ENCODE data around the gene GOLGA6L7.
"Not testable (repeated sequence)": the region's sequence is repeated elsewhere in the genome, so short reads cannot be mapped to it uniquely, and the experiment has no call there.

Gene GOLGA6L7

DNA sequence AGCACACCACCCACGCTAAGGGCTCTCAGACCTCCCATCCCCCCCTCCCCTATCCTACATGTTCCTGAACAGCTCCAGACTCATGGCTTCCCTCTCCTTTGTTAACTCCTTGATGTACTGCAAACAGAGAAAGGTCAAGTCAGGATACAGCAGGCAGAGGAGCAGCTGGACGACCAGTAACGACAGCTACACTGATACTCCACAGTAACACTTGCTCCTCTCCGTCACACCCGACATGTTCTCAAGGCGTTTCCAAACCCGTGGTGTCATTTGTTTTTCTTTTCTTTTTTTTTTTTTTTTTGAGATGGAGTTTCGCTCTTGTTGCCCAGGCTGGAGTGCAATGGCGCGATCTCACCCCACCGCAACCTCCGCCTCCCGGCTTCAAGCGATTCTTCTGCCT, 4.3 kb downstream of the GOLGA6L7 start:
- DNase-seq = not testable (repeated sequence)

DNA sequence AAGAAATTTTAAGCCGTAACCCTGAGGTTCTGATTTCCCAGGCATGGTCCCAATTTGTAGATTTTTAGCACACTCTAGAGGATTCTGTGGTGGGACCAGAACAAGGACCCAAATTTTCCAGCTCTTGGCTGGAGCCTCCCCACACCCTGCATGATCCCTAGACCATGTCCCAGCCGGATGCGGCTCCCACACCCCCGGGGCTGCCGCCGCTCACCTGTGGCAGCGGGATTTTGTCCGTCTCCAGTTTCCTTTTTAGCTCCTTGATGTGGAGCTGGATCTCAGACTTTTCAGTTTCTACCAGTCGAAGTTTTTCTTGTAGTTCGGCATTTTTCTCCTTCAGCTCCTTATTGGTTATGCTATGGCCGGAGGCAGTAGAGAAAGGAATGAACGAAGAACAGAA, 4.9 kb downstream of the GOLGA6L7 start:
- DNase-seq = not testable (repeated sequence)

DNA sequence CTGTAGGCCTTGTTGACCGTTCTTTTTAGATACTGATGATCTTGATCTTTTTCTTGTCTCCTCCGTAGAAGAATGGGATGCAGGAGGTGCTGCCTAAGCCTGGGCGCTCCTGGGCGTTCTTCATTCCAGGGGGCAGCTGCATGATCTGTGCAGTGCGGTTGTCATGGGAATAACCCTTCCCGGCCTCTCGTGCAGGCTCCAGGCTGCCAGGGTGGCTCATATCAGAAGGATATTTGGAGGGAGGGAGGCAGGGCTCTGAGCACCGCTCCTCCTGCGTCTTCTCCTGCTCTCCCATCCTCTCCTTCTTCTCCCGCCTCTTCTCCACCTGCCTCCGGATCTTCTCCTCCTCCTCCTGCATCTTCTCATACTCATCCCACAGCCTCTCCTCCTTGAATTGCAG, 6.2 kb downstream of the GOLGA6L7 start:
- DNase-seq = not testable (repeated sequence)

DNA sequence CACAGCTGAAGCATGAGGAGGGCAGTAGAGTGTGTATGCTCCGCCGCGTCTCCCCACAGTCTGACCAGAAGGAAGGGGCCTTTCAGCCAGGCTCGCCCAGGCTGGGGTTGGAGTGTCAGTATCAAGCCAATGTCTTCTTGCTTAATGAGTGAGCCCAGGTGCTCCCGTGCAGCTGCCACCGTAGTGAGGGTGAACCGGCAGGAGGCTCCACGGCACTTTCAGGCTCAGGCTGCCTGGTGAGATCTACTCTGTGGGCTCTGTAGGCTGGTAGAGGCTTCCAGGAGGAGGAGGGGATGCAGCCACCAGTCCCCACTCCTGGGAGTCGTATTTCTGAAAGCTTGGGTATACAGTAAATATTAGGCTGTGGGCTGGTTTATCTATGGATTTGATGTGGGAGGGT, 8.2 kb downstream of the GOLGA6L7 start:
- not testable (repeated sequence) for DNase-seq

DNA sequence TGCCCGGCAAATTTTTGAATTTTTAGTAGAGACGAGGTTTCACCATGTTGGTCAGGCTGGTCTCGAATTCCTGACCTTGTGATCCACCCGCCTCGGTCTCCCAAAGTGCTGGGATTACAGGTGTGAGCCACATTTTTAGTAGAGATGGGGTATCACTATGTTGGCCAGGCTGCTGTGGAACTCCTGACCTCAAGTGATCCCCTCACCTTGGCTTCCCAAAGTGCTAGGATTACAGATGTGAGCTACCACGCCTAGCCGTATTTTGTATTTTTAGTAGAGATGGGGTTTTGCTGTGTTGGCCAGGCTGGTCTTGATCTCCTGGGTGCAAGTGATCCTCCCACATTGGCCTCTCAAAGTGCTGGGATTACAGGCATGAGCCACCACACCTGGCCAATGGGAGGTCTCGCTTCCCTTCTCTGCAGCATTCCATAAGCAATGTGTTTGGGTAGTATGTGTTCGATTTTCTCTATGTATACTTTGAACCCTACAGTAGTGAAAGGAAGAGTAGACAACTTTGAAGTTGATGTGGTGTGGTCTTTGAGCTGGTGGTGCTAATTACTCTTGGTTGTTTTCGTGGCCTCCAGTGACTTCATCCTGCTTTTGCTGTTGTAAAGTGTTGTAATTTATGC, 13.4 kb downstream of the GOLGA6L7 start:
- not testable (repeated sequence) for DNase-seq

DNA sequence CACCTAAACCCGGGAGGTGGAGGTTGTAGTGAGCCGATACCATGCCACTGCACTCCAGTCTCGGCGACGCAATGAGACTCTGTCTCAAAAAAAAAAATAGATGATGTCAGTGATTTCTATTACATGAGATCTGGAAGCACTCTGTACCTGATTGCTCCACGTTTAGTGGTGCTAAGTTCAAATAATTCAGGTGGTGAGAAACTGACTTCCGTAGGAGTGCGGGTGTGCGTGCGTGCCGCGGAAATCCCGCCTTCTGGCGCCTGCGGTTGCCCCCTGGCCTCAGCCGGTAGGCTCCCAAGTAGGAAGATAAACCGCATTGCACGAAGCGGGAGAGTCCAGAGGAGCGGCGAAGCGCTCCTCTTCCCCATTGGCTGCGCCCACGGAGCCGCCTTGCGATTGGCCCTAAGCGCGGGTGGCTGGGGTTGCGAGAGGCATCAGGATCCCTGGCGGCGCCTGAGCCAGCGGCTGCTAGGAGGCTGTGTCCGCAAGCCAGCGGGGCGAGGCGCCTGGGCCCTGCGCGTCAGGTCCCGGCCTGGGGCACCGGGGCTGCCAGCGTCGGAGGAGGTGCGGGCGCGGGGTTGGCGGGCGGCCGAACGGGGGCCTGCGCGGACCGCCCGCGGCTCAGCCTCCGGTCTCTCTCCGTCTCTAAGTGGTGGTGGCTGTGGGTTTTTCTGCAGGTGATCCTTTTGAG, 16.4 kb downstream of the GOLGA6L7 start:
- peak; percentile 2 to 91 (median 72) for DNase-seq

DNA sequence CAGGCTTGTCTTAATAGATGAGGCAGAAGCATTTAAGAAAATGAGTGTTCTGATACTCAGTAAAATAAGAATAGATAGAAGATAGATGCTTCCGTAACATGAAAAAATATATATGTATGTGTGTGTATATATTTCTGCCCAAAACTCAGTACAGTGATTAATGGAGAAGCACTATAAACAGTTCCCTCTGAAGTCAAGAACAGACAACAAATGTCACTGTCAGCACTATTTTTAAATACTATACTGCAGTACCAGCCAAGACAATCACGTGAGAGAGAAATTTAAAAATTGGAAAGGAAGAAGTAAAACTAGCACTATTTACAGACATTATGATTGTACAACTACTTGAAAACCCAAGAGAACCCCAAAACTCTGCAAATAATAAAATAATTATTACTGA, 27.0 kb downstream of the GOLGA6L7 start:
- not testable (repeated sequence) for DNase-seq

DNA sequence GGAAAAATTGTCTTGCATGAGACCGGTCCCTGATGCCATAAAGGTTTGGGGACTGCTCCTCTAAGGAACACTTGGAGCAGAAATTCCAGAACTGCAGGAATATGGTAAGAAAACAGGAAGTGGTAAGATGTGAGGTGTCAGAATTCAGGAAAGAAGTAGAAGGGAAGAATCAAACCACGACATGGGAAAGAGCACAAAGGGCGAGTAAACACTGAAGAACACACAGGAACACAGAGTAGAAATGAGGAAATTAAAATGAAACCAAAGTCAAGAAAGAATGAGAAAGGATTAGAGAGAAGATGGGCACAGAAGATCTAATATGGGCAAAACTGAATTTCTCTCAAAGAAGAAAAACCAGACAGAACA, 28.5 kb downstream of the GOLGA6L7 start:
- DNase-seq = not testable (repeated sequence)

DNA sequence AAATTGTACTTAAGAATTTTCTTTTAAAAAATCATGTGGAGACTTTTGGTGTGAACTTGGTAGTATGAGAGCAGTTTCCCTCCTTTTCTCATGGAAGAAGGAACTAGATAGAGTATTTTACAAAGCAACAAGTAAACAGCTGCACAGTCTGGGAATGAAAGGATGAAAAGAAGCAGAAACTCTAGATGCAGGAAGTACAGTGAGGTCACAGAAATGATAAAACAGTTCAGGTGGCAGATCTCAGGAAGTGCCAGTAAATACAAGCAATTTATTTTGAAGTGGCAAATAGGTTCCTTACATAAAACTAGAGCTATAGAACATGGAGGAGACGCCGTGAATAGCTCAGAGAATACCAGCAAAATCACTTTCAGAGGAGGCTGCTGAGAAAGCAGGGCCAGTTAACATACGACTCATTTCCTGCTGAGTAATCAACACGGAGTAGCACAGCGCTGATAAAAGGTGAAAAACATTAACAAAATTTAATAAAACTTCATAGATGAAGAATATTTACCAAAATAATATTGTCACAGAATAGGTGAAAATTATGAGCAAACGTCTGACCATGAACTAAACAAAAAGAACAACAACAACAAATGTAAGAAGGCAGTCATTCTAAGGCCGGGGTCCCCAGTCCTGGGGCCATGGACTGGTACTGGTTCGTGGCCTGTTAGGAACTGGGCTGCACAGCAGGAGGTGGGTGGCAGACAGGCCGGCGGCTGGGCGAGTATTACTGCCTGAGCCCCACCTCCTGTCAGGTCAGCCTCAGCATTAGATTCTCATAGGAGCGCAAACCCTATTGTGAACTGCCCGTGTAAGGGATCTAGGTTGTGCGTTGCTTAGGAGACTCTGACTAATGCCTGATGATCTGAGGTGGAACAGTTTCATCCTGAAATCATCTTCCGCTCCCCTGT, 29.2 kb downstream of the GOLGA6L7 start:
- DNase-seq = not testable (repeated sequence)

DNA sequence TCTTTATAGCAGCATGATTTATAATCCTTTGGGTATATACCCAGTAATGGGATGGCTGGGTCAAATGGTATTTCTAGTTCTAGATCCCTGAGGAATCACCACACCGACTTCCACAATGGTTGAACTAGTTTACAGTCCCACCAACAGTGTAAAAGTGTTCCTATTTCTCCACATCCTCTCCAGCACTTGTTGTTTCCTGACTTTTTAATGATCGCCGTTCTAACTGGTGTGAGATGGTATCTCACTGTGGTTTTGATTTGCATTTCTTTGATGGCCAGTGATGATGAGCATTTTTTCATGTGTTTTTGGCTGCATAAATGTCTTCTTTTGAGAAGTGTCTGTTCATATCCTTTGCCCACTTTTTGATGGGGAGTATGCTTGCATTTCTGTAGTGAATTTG, 30.3 kb downstream of the GOLGA6L7 start:
- DNase-seq = not testable (repeated sequence)

DNA sequence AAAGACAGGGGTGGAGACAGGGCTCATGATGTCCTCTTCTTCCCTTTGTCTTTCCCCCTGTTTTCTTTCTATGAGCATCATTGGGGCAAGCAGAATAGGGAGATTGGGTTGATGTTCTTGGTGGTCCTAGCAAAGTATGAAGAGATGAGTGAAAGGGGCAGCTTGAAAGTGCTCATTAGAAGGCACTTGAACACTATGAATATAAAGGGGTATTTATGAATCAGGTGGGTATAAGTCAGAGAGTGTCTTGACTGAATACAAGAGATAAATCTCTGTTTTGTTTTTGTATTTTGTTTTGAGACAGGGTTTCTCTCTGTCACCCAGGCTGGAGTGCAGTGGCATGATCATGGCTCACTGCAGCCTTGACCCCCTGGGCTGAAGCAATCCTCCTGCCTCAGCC, 34.4 kb downstream of the GOLGA6L7 start:
- not testable (repeated sequence) for DNase-seq

DNA sequence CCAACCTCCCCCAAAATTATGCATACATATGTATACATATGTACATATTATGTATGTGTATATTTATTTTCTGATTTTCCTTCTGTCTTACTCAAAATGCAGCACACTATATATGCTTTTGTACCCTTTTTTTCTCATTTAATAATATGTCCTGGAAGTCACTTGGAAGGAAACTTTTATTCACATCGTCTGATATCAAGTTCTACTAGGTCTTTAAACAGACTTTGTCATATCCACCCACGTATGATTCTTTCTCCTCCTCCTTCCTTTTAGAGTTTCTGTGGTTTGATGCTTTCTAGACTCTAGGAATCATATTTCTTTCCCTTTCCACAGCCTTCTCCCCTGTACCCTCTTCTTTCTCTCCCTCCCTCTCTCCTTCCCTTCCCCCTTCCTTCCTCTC, 35.1 kb downstream of the GOLGA6L7 start:
- DNase-seq = not testable (repeated sequence)

DNA sequence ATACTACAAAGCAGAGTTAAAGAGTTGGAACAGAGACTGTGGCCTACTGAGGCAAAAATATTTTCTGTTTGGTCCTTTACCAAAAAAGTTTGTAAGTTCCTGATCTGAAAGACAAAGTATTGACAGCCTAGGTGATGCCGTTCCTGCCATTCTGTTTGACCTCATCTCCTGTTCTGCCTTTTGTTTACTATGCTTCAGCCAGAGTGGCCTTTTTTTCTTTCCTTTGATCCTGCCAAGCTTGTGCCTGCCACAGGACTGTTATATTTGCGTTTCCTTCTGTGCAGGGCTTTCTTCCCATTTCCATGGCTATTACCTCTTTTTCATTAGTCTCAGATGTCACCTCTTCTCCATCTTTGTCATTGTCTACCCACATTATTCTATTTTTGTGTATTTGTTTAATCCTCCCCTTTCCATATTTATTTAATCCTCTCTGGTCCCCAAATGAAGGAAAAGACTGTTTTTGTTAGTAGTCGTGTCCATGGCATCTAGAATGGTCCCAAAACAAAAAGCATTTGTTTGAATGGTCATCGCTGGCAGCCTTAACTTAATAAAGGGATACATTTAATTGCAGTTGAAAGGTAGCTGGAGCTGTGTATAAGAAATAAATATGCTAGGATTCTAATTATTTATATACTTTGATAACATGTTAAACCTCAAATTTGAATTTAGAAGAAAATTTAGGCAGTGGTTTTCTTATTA, 36.4 kb downstream of the GOLGA6L7 start:
- DNase-seq = not testable (repeated sequence)

DNA sequence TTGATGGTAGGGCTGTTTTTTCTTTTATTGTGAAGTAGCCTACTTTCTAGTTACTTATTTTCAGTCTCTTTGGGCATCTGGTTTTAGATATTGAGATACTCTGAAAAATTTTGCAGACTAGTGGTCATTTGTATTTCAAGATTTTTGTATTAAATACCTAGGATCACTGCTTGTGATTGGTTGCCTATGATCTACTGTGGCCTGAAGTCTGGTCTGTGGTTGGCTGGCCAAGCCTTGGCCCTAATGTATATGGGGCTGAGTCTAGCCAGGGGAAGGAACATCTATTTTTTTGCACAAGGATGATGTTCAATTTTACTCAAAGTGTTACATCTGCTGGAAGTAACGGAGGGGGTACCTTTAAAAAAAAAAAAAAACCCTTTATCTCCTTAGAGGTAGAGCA, 38.0 kb downstream of the GOLGA6L7 start:
- not testable (repeated sequence) for DNase-seq

DNA sequence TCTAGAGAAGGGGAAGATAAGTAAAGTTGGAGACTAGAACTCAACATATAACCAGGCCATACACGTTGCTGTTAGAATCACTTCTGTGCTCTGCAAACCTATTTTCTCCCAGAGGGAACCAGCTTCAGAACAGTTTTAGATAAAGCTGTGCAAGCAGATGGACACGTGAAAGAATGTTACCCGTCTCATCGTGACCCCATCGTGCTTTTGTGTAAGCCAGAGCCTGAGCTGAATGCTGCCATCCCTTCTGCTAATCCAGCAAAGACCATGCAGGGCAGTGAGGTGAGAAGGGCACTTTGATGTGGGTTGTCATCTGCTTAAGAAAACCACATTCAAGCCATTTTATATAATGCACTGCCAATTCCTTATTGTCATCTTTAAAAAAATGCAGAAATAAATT, 40.3 kb downstream of the GOLGA6L7 start:
- not testable (repeated sequence) for DNase-seq

DNA sequence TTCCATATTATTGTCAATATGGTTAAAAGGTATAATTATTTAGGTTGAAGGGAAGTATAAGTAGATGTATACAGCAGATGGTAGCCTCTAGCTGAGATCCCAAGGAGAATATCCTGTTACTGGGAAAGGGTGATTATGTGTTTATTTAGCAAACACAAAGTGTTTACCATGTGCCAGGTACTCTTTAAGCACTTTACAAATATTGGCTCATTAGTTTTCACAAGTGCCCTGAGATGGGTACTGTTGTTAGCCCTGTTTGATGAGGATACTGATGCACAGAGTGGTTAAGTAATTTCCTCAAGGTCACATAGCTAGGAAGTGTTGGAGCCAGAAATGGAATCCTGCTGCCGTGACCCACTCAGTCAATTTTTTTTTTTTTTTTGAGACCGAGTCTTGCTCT, 48.1 kb downstream of the GOLGA6L7 start:
- DNase-seq = not testable (repeated sequence)

DNA sequence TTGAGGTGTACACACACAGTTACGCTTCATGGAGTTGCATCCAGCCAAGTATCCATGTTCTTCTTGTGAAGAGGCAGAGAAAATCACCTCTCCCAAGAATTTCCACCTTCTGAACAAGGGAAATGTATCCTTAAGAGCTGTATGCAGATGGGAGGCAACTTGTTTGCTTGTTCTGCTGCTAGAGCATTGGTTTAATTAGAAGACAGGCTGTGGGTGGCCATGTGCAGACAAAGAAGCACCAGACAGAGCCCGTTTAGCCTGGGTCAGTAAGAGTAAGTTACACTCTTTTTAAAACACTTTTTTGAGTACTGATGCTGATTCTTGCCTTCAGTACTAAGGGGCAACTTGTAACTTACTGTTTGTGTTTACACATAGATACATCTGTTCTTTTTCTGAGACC, 50.2 kb downstream of the GOLGA6L7 start:
- DNase-seq = not testable (repeated sequence)

DNA sequence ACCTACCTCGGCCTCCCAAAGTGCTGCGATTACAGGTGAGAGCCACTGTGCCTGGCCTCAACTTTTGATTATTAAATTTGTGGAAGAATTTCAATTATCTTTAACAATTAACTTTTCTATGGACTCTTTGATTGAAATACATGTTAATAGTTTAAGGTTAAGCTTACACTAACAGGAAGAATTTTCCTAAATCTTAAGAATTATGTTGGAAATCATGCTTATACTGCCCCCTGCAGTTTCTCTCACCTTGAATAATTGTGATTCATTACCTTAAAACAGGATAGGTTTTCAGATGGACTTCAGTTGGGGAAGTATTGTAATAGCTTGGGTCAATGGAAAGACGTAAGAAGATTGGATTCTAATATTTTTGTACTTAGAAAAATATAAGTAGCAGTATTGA, 54.2 kb downstream of the GOLGA6L7 start:
- not testable (repeated sequence) for DNase-seq
